ENCODE data around the gene REEP2. TPM values are rescaled to one million over a fixed set of nuclear protein-coding genes. Genes with fewer than 3 reads are reported as not detected.

Gene REEP2
- total RNA-seq, 1 experiment from 2014 or later = 4.9 TPM

GRCh38 chr5:138476918-138477317, 38.1 kb downstream of the REEP2 start:
- no peak overlapping the region for H3K4me3 ChIP-seq (replicated peaks in 1 of 2; ENCODE audit: low read depth in 1 of 2, low read length in 2 of 2)
- ChIA-PET RAD21 (ENCODE audit: low non-redundant PET in 1 of 2, low total read pairs in 2 of 2, uncharacterized antibody in 2 of 2, unreplicated experiment in 2 of 2) (no interaction called here), POLR2A (no interaction called here), CTCF (no interaction called here)
- no peaks in the 10 kb centered on the region for H3K79me2 ChIP-seq (ENCODE audit: insufficient read depth, low read length)
- H3K36me3 ChIP-seq (ENCODE audit: control insufficient read depth in 1 of 2, insufficient read depth in 2 of 2, low read length in 2 of 2) = no peaks in the 10 kb centered on the region
- intact Hi-C loops (cut with micrococcal nuclease) = no loop called here
- no peak overlapping the region for H2AFZ ChIP-seq (ENCODE audit: low read depth, low read length, poor library complexity, severe bottlenecking)
- no peaks in the 10 kb centered on the region for H3K27me3 ChIP-seq (ENCODE audit: insufficient read depth, low read length)
- no peak overlapping the region for H3K9ac ChIP-seq (ENCODE audit: low read length)
- H3K27ac ChIP-seq (ENCODE audit: low read depth, low read length) = no peak overlapping the region
- H3K9me2 ChIP-seq (ENCODE audit: insufficient read depth) = no peaks in the 10 kb centered on the region
- ATAC-seq (no peak), DNase-seq (ENCODE audit: low read depth, low spot score) (no peak)
- no peaks in the 10 kb centered on the region for H3K4me1 ChIP-seq (ENCODE audit: control insufficient read depth in 1 of 2, insufficient read depth in 2 of 2, low read length in 2 of 2)
- no peak overlapping the region for H3K4me2 ChIP-seq (ENCODE audit: low read length)
- BruUV-seq (replicated peaks) = no TSS peak
- H3K9me3 ChIP-seq (ENCODE audit: control insufficient read depth in 1 of 2, insufficient read depth in 1 of 2, low read depth in 1 of 2, low read length in 2 of 2) = no peaks in the 10 kb centered on the region
- TF ChIP-seq JUND (IDR thresholded peaks at IDR 0.05) (no peak), ATF3 (IDR thresholded peaks at IDR 0.05) (no peak), SRF (IDR thresholded peaks at IDR 0.05; ENCODE audit: low read depth) (no peak), CBX3 (IDR thresholded peaks at IDR 0.05; ENCODE audit: low read depth) (no peak), FOSL1 (IDR thresholded peaks at IDR 0.05; ENCODE audit: low read depth) (no peak), CTCF (IDR thresholded peaks at IDR 0.05 in 2 of 3, conservative IDR thresholded peaks at IDR 0.05 in 1 of 3; ENCODE audit: borderline replicate concordance in 1 of 3, insufficient read depth in 1 of 3, low read depth in 2 of 3, low read length in 2 of 3) (no peak), EZH2phosphoT487 (IDR thresholded peaks at IDR 0.05; ENCODE audit: borderline replicate concordance) (no peak), REST (IDR thresholded peaks at IDR 0.05; ENCODE audit: low read depth) (no peak), ELF1 (IDR thresholded peaks at IDR 0.05; ENCODE audit: borderline replicate concordance, low read depth) (no peak), ZBTB33 (IDR thresholded peaks at IDR 0.05; ENCODE audit: extremely low read depth, insufficient replicate concordance, low read length) (no peak), YY1 (IDR thresholded peaks at IDR 0.05; ENCODE audit: extremely low read depth, insufficient replicate concordance, low read depth, low read length) (no peak), POLR2AphosphoS5 (IDR thresholded peaks at IDR 0.05; ENCODE audit: low read depth, low read length) (no peak), EGR1 (IDR thresholded peaks at IDR 0.05; ENCODE audit: low read depth) (no peak), POLR2A (IDR thresholded peaks at IDR 0.05; ENCODE audit: borderline replicate concordance, extremely low read depth, insufficient read depth, insufficient read length) (no peak)
- H4K20me1 ChIP-seq (ENCODE audit: insufficient read depth) = no peaks in the 10 kb centered on the region
